Renal cortex interstitium (tissue), 11 donors: ENCODE results near the gene ANGPTL7. TPM values are rescaled to one million over a fixed set of nuclear protein-coding genes. Genes with fewer than 3 reads are reported as not detected.
A peak's percentile ranks its signal among the peaks of the same experiment; 100 is the strongest.

Experiments
- DNase-seq, 11 donors: peaks; one replicate each; pipeline ENCODE4 v3.0.0-alpha.2; 2013; ENCODE audit warnings: low read depth in 9 of 11, low spot score in 4 of 11; ENCODE audit errors: extremely low read depth in 1 of 11
- polyA plus RNA-seq, 3 donors: library from polyadenylated mRNA; unstranded; fragments of 120-200 nt; gene quantifications; one replicate each; pipeline ENCODE4 v1.2.1, GENCODE V29; 2013; ENCODE audit not compliant: insufficient read length in 3 of 3

ANGPTL7 gene
- polyA plus RNA-seq, 3 donors, result 0.11 TPM; not detected in 2

DNA sequence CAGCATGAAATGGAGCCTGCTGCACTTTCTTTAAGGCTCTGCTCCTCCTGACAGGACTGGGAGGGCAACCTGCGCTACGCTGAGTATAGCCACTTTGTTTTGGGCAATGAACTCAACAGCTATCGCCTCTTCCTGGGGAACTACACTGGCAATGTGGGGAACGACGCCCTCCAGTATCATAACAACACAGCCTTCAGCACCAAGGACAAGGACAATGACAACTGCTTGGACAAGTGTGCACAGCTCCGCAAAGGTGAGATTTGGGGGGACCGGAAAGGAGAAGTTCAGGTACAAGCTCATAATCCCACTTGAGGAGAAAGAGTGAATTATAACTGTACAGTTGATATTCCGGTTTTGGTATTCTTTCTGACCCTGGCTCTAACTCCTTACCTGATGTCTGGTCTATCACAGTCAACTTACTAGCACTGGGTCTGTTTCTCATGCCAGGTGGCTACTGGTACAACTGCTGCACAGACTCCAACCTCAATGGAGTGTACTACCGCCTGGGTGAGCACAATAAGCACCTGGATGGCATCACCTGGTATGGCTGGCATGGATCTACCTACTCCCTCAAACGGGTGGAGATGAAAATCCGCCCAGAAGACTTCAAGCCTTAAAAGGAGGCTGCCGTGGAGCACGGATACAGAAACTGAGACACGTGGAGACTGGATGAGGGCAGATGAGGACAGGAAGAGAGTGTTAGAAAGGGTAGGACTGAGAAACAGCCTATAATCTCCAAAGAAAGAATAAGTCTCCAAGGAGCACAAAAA is 5.4 kb downstream of the ANGPTL7 start:
- no peak for DNase-seq

GRCh38 chr1:11196945-11197344 is 7.8 kb downstream of the ANGPTL7 start:
- no peak for DNase-seq

- DNase-seq, result no peak
Observed at GRCh38 chr1:11197359-11197758, 8.2 kb downstream of the ANGPTL7 start.

DNA sequence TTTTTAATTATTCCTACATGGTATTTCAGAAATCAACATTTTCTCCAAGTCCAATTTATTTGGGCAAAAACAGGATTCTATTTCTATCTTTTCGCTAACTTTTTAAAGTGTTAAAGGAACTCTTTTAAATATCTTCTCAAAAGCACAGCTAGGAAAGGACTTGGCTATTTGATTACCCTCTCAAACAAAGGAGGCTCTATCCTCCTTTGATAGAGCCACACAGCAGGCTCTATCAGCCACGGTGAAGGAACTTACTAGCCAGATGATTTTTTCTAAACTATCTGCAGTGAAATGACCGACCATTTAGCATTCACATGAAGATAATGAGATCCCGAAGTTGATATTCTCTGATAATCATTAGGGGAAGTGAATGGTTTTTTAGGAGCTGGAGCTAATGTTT is 9.1 kb downstream of the ANGPTL7 start:
- no peak for DNase-seq

DNA sequence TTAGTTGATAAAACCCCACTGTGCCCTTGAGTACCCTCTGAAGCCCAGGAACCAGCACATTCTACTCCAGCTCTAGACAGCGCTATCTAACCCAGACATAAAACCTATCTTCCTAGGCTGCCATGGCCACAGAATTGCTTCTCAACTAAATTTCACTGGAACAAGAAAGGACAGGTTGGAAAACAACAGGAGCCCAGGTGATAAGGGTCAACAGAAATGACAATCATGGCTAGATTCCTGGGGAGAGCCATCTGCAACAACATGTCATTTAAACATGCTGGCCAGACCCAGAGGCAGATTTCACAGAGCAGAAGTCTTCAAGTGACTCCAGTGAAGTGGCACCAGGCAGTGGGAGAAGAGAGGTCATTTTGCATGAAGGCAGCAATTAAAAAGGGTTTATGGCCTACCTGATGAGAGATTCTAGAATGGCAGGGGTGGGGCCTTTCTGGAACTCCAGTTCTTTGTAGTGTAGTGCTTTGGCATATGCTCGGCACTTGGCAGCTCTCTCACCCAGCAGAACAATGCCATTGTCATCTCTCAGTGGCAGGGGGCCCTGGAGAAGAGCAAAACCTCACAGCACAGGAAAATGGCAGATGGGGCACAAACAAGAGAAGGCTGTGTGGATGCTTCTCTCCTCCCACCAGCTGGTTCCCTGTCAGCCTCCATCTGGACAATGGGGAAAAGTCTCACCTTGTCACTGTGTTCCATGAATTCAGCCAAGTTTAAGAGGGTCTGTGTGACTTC is 9.9 kb downstream of the ANGPTL7 start:
- DNase-seq, result no peak

DNA sequence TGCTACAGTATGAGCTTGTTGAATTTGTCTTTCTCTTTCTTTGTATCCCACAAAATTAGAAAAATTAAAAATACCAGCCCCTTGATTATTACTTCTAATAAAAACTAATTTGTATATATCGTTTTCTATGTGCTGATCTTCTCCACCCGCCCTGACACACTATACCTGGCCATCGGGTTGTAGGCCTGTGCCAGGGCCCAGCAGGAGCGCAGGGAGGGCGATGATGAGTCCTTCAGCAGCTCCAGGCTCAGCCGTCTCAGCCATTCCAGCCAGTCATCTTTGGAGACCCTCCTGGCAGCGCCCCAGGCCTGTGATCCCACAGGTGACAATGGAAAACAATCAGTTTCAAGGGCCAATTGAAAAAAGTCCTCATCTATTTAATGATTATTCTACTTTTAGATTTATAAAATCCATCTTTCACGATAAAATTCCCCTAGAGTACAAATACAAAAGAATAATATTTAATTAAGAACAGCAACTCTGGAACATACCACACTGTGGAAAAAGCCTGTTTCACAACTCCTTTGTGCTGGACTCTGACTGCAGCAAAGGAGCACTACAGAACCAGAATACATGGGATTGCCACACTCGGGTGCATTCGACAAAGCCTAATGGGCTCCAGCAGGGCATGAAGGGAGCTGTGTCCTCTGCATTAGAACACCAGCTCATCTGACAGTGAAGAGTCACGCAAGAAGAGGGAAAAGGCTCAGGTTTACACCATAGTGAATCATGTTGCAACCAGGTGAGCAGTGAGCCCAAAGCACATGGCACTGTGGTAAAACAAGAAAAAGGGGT is 15.4 kb downstream of the ANGPTL7 start:
- DNase-seq, result peak in 1 of 11 donors; percentile 0

DNA sequence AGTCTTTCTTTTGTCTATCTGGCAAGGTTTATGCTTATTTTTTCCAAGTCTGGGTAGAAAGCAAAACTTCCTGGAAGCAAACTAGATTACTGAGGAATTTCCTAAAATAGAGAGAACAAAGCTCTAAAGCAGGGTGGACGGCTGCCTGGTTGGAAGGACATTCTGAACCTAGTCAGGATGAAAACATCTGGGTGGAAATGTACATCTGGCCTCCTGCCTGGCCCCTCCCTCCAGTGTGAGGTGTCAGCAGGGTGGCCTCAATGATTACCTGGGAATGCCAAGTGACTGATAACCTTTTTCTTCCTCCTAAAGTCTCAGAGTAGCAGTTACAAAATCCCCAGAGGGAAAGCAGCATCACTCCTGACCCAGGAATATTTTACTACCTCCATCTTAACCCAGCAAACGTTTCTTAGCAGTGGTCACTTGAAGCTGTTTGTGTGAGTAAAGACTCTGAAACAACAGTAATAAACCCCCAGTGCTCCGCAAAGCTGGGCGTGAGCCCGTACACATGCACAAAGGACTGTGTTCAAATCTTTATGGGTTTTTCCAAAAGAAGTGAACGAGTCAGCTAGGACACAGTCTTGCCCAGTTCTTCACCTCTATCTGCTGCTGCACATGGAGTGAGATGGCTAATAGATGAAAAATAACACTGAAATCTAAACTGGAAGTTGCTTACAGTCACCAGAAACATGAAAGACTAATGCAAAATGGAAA is 18.9 kb downstream of the ANGPTL7 start:
- no peak for DNase-seq

GRCh38 chr1:11211461-11211860 is 22.3 kb downstream of the ANGPTL7 start:
- DNase-seq, result no peak

GRCh38 chr1:11211925-11212587 is 22.9 kb downstream of the ANGPTL7 start:
- no peak for DNase-seq

- no peak for DNase-seq
Observed at GRCh38 chr1:11214698-11215380, 25.7 kb downstream of the ANGPTL7 start.

- no peak for DNase-seq
Observed at GRCh38 chr1:11215381-11216005, 26.3 kb downstream of the ANGPTL7 start.

DNA sequence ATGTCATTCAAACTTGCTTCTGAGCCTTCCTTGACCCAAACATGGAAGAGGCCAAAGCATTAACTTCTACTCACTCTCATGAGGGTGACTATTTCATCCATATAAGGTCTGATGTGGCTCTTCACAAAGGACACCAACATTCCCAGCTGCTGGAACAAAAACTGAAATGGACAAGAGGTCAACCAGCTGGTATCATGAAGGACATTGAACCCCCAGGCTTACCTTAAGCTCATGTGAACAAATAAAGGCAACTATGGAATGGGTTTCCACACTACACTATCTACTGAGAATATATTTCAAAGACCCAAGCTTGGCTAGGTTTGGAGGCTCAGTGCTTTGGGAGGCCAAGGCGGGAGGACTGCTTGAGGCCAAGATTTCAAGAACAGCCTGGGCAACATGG is 26.9 kb downstream of the ANGPTL7 start:
- DNase-seq, result no peak

DNA sequence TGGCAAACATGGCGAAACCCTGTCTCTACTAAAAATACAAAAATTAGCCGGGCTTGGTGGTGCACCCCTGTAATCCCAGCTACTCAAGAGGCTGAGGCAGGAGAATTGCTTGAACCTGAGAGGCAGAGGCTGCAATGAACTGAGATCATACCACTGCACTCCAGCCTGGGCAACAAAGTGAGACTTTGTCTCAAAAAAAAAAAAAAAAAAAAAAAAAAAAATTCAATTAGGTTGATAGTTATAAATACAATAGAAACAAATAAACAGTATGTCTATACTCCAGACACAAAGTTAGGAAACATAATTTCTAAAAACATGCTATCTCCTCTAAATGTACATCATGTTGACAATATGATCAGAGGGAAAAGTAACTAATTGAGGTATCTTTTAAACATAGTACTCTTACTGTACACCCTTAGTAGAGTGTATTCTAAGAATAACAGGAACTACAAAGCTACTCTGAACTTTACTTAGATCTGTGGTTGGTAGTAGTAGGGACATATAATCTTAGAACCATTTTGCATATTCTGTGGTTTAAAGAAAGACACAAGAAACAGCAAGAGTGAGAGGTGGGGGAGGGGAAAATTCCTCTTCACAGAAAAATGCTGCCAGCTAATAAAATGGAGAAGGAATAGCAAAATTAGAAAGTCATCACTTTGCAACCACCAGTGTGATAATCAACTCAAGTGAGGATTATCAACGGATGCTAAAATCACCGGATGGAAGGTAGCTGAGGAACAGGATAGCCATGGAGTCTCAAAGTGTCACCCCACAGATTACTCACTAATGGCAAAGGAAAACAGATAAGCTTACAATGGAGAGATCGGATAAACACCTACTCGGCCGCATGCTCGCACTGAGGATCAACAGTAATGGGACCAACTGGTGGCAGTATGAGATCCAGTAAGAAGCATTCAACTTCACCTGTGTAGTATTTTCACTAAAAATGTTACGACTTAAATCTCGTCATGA is 38.2 kb downstream of the ANGPTL7 start:
- no peak for DNase-seq

DNA sequence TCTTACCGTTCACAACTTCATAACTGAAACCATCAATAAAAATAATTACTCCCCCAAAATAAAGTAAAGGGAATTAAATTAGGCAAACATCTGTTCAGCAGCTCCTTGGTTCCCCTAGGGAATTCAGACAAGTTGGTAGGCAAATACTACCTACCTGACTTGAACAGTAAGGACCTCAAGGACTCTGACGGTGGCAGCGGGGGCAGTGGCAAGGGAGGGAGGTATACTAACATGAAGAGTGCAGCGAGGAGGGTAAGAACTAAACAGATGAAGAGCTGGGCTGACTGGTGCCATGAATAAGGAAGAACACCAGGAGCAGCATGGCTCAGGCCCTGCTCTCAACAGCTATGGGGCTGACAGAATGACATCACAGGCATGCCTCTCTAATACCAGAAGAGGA is 40.0 kb downstream of the ANGPTL7 start:
- DNase-seq, result no peak

DNA sequence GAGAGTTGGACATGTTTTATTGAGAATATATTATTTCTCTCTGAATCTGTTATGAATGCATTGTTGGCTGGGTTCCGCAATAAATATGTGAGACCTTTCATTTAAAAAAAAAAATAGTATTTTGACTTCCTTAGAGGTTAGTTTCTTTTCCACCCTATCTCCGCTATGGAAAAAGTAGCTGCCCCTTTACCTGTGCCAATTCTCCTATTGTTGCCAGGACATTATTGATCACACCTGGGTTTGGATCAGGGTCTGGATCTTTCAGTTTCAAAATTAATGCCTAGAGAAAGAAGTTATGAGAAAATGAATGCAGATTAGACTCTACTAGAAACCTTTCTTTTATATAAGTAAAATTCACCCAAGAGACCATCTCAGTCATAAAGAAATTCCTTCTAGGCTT is 44.1 kb downstream of the ANGPTL7 start:
- DNase-seq, result no peak

DNA sequence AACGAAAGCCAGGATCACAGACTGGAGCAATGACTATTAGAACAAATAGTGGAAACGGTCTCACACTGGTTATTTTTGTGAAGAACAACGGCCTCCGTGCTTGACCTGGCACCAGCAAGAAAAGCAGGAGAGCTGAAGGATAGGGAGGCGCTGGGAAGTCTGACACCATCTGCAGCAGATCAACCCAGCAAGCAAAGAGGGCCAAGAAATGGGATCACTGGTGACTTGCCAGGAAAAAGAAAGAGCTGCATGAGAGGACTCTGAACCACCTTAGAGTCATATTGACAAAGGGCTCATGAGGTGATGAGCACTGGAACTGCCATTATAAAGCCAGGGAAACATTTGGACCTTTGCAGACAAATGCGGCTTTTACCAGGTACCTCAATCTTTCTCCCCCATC is 48.2 kb downstream of the ANGPTL7 start:
- DNase-seq, result no peak

DNA sequence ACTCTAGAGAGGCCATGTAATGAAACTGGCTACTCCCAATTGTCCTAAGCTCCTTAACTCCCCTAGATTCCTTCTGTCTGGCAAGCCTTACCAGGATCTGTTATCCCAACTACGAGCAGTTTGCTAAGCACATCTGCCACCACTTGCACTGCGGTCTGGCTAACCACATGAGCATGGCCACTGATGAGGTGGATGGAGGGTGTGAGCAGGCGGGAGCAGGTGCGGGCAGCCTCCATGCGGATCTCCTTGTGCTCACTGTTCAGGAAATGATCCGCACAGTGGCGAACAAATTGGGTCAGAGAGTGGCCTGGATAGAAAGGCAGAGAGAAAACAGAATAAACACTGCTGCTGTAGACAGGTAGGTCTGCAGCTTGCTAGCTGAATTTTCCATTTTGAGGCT is 49.2 kb downstream of the ANGPTL7 start:
- DNase-seq, result no peak
